Measurements from ENCODE around the gene OR4D9.
A peak's percentile ranks its signal among the peaks of the same experiment; 100 is the strongest.
"Not testable (repeated sequence)": the region's sequence is repeated elsewhere in the genome, so short reads cannot be mapped to it uniquely, and the experiment has no call there.

OR4D9 gene

GRCh38 chr11:59547605-59548308 lies 36.4 kb downstream of the OR4D9 start:
- DNase-seq; in situ Hi-C loops (cut with HindIII; ENCODE audit: low pct_ligation_motif_present, low pct_unique_long_range_greater_than_20kb, low sequenced_read_pairs): not testable (repeated sequence)

- in situ Hi-C loops (cut with HindIII; ENCODE audit: low pct_ligation_motif_present, low pct_unique_long_range_greater_than_20kb, low sequenced_read_pairs): no loop called here
- no peak for DNase-seq
These were observed 36.9 kb downstream of the OR4D9 start for GRCh38 chr11:59548309-59548656.

- DNase-seq: peak; percentile 90
- in situ Hi-C loops (cut with HindIII; ENCODE audit: low pct_ligation_motif_present, low pct_unique_long_range_greater_than_20kb, low sequenced_read_pairs): no loop called here
These were observed 39.1 kb downstream of the OR4D9 start for GRCh38 chr11:59550368-59550841.

GRCh38 chr11:59550842-59551658 lies 39.7 kb downstream of the OR4D9 start:
- in situ Hi-C loops (cut with HindIII; ENCODE audit: low pct_ligation_motif_present, low pct_unique_long_range_greater_than_20kb, low sequenced_read_pairs): no loop called here
- peak; percentile 88 for DNase-seq

GRCh38 chr11:59551659-59552521 lies 40.6 kb downstream of the OR4D9 start:
- in situ Hi-C loops (cut with HindIII; ENCODE audit: low pct_ligation_motif_present, low pct_unique_long_range_greater_than_20kb, low sequenced_read_pairs): no loop called here
- DNase-seq: peak; percentile 76

- in situ Hi-C loops (cut with HindIII; ENCODE audit: low pct_ligation_motif_present, low pct_unique_long_range_greater_than_20kb, low sequenced_read_pairs): no loop called here
These were observed 41.5 kb downstream of the OR4D9 start for GRCh38 chr11:59552844-59553243.

GRCh38 chr11:59553323-59553722 lies 42.0 kb downstream of the OR4D9 start:
- in situ Hi-C loops (cut with HindIII; ENCODE audit: low pct_ligation_motif_present, low pct_unique_long_range_greater_than_20kb, low sequenced_read_pairs): no loop called here
- no peak for DNase-seq

More at GRCh38 chr11:59552844-59553243, 41.5 kb downstream of the OR4D9 start:
- no peak for DNase-seq

GRCh38 chr11:59555601-59556114 lies 44.3 kb downstream of the OR4D9 start:
- in situ Hi-C loops (cut with HindIII; ENCODE audit: low pct_ligation_motif_present, low pct_unique_long_range_greater_than_20kb, low sequenced_read_pairs): no loop called here

GRCh38 chr11:59556115-59556916 lies 45.0 kb downstream of the OR4D9 start:
- DNase-seq: peak; percentile 49
- in situ Hi-C loops (cut with HindIII; ENCODE audit: low pct_ligation_motif_present, low pct_unique_long_range_greater_than_20kb, low sequenced_read_pairs): no loop called here

More at GRCh38 chr11:59555601-59556114, 44.3 kb downstream of the OR4D9 start:
- no peak for DNase-seq

GRCh38 chr11:59556917-59557348 lies 45.6 kb downstream of the OR4D9 start:
- no peak for DNase-seq
- in situ Hi-C loops (cut with HindIII; ENCODE audit: low pct_ligation_motif_present, low pct_unique_long_range_greater_than_20kb, low sequenced_read_pairs): no loop called here

GRCh38 chr11:59558270-59558643 lies 46.9 kb downstream of the OR4D9 start:
- in situ Hi-C loops (cut with HindIII; ENCODE audit: low pct_ligation_motif_present, low pct_unique_long_range_greater_than_20kb, low sequenced_read_pairs): no loop called here
- DNase-seq: no peak

- no peak for DNase-seq
- in situ Hi-C loops (cut with HindIII; ENCODE audit: low pct_ligation_motif_present, low pct_unique_long_range_greater_than_20kb, low sequenced_read_pairs): no loop called here
These were observed 48.5 kb downstream of the OR4D9 start for GRCh38 chr11:59559886-59560285.

- DNase-seq: peak; percentile 71
- in situ Hi-C loops (cut with HindIII; ENCODE audit: low pct_ligation_motif_present, low pct_unique_long_range_greater_than_20kb, low sequenced_read_pairs): no loop called here
These were observed 49.0 kb downstream of the OR4D9 start for GRCh38 chr11:59560290-59560701.

- DNase-seq: peak; percentile 77
- in situ Hi-C loops (cut with HindIII; ENCODE audit: low pct_ligation_motif_present, low pct_unique_long_range_greater_than_20kb, low sequenced_read_pairs): no loop called here
These were observed 49.5 kb downstream of the OR4D9 start for GRCh38 chr11:59560702-59561473.

GRCh38 chr11:59562292-59562691 lies 51.0 kb downstream of the OR4D9 start:
- in situ Hi-C loops (cut with HindIII; ENCODE audit: low pct_ligation_motif_present, low pct_unique_long_range_greater_than_20kb, low sequenced_read_pairs): no loop called here
- no peak for DNase-seq

Measured in ACHN (cell line).